Measurements from ENCODE around the gene SFXN1.

SFXN1 gene

DNA sequence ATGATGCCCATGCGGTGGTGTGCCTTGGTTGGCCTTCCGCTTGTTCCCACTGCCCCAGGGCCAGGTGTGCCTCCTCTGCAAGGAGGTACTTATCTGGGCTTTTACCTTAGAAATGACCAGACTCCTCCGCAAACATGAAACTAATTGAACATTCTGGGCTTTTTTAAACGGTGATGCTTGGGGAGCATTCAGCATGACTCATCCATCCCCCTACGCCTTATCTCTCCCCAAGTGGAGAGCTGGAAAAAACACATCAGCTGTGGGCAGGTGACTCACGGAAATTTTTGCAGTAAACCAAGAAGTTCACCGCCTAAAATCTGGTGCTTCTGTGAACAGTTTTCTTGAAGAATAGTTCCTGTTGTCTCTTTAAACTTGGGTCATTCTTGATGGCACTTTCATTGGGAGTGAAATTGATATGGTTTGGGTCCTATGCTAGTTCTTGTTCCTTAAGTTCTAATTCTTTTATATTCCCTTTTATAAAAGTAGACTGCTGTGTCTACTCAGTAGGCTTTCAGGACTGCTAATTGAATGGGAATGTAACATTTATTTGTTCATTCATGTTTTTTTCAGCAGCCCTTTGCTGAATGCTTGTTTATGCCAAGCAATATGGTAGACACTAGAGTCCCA is 39.6 kb downstream of the SFXN1 start:
- no peak for TF ChIP-seq CTCF (conservative IDR thresholded peaks at IDR 0.05; ENCODE audit: low read depth, low read length)
- DNase-seq (ENCODE audit: low read depth), result peak; percentile 13
- H3K4me3 ChIP-seq (ENCODE audit: low read length), result no peak overlapping the region

- H3K4me3 ChIP-seq (ENCODE audit: low read length), result no peak overlapping the region
- DNase-seq (ENCODE audit: low read depth), result no peak
- no peak for TF ChIP-seq CTCF (conservative IDR thresholded peaks at IDR 0.05; ENCODE audit: low read depth, low read length)
These were observed 40.6 kb downstream of the SFXN1 start for GRCh38 chr5:175519006-175519405.

DNA sequence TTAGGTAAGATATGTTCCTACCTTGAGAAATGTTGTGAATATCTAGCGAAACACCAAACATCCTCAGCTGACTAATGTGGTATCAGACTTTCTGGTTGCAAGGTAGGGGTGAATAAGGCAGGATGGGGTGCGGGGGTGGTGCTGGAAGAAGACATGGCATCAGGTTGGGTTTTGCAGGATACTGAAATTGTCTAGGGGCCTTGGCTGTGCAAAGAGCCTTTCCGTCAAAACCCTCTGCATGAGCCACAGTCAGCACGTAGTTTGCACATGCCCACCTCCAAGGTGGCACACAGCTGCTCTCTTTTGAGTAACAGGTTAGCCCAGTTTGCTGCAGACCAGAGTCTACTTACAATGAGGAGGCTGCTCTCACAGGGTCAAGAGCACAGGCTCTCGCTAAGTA is 42.0 kb downstream of the SFXN1 start:
- H3K4me3 ChIP-seq (ENCODE audit: low read length), result no peak overlapping the region
- no peak for DNase-seq (ENCODE audit: low read depth)
- no peak for TF ChIP-seq CTCF (conservative IDR thresholded peaks at IDR 0.05; ENCODE audit: low read depth, low read length)

- DNase-seq (ENCODE audit: low read depth), result no peak
- H3K4me3 ChIP-seq (ENCODE audit: low read length), result no peak overlapping the region
- TF ChIP-seq CTCF (conservative IDR thresholded peaks at IDR 0.05; ENCODE audit: low read depth, low read length), result no peak
These were observed 42.5 kb downstream of the SFXN1 start for GRCh38 chr5:175520873-175521272.

- H3K4me3 ChIP-seq (ENCODE audit: low read length), result no peak overlapping the region
- no peak for DNase-seq (ENCODE audit: low read depth)
- TF ChIP-seq CTCF (conservative IDR thresholded peaks at IDR 0.05; ENCODE audit: low read depth, low read length), result no peak
These were observed 43.0 kb downstream of the SFXN1 start for GRCh38 chr5:175521313-175521833.

- no peak for DNase-seq (ENCODE audit: low read depth)
- no peak overlapping the region for H3K4me3 ChIP-seq (ENCODE audit: low read length)
- TF ChIP-seq CTCF (conservative IDR thresholded peaks at IDR 0.05; ENCODE audit: low read depth, low read length), result no peak
These were observed 44.9 kb downstream of the SFXN1 start for GRCh38 chr5:175523292-175523691.

- no peak for TF ChIP-seq CTCF (conservative IDR thresholded peaks at IDR 0.05; ENCODE audit: low read depth, low read length)
- no peak overlapping the region for H3K4me3 ChIP-seq (ENCODE audit: low read length)
- DNase-seq (ENCODE audit: low read depth), result no peak
These were observed 45.9 kb downstream of the SFXN1 start for GRCh38 chr5:175524211-175524610.

All from retinal pigment epithelial cell (primary cell).